NCI-H748 (cell line): ENCODE data around the gene TALDO1.
"Not testable (repeated sequence)": the region's sequence is repeated elsewhere in the genome, so short reads cannot be mapped to it uniquely, and the experiment has no call there.

Experiments used
- DNase-seq: peaks from one replicate; lab custom pipeline; 2025; ENCODE audit not compliant: unreplicated experiment; lab: John Stamatoyannopoulos, UW

TALDO1 gene

GRCh38 chr11:734541-734940 lies 12.7 kb upstream of the TALDO1 start:
- DNase-seq = not testable (repeated sequence)

DNA sequence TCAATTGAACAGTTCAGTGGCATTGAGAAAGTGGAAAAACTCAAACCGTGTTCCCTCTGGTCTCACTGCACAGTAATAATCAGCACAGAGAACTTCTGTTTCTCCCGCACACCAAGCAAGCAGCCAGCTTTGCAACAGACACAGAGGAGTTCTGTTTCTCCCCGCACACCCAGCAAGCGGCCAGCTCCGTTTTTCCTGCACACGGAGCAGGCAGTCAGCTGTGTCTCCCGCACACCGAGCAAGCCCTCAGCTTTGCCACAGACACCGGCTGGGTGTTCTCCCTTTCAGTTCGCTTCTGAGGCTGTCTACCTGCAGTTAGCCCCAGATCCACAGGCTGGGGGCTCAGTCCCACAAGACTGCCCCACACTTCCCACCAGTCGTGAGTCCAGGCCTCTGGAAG lies 9.9 kb upstream of the TALDO1 start:
- no peak for DNase-seq

DNA sequence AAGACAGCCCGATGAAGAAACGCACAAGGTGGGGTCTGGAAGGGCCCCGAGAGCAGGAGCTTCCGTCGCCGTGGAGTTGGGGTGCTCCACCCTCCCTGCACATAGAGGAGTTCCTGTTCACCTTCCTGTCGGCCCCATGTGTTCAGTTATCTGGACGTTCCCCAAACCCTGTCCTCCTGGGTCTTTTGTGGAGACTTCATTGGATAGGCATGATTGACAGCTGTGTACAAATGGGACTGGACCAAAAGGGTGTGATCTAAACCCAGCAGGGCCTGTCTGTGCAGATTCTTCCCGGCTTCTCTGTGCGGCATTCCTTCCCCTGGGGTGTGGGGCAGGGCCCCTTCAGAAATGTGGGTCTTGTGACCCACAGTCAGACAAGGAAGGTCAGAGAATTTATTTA lies 9.4 kb upstream of the TALDO1 start:
- not testable (repeated sequence) for DNase-seq

- DNase-seq = no peak
Measured at GRCh38 chr11:742156-742546, 5.1 kb upstream of the TALDO1 start.

- DNase-seq = no peak
Measured at GRCh38 chr11:742571-743201, 4.6 kb upstream of the TALDO1 start.

DNA sequence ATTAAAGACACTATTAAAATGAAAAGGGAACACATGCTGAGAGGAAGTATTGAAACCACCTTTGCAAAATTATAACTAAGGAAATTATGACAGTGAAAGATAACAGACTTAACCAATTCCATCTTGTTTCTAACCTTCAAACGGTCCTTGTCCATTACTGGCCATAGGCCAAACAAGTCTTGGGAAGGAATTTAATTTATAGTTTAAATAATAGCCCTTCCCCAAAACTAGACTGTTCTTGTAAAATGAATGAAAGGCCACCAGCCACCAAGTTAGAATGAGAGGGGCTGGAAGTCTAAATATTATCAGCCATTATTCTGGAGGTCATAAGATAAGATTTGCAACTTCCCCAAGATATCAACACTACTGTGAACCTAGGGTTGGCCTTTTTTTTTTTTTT lies 1.8 kb upstream of the TALDO1 start:
- DNase-seq = no peak

DNA sequence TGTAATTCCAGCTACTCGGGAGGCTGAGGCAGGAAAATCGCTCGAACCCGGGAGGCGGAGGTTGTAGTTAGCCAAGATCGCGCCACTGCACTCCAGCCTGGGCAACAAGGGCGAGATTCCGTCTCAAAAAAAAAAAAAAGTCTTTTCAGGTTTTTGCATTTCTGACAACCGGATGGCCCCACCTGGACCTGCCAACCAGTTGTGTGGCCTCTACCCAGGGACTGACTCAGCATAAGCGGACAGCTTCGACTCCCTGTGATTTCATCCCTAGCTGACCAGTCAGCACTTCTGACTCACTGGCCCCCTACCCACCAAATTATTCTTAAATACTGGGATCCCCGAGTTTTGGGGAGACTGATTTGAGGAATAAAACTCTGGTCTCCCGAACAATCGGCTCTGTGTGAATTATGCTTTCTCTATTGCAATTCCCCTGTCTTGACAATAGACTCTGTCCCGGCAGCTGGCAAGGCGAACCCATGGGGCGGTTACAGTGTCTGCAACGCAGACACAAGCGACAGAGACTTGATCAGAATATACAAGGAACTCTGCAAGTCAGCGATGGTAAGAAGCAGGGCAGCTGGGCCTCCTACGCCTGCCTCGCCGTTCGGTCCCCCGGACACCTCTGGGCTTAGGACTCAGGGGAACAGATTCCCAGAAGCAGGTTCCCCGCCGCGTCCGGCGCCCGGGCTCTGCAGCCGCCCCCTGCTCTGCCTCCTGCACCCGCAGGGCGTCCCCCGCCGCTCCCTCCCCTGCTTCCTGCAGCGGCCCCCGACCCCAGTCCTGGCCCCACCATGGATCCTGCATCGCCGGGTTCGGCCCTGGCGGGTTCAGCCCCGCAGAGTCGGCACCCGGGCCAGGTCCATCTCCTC lies 741 bp upstream of the TALDO1 start:
- peak; percentile 69 for DNase-seq

DNA sequence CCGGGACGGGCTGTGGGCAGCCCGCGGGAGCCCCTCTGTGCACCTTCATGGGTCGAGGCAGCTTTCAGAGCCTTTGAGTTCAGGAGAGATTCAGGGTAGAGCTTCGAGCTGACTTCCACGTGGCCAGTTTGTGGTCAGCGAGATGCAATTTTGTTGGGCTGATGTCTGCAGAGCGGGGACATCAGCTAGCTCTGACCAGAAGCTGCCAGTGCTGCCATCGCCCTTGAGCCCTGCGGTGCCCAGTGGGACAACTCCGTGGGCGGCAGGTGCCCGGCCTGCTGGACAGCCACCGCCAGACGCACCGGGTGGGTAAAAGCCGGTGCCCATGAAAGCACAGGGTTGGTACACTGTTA lies 719 bp downstream of the TALDO1 start:
- DNase-seq = peak; percentile 18

GRCh38 chr11:749731-750130 lies 2.5 kb downstream of the TALDO1 start:
- no peak for DNase-seq

- no peak for DNase-seq
Measured at GRCh38 chr11:760236-760635, 13.0 kb downstream of the TALDO1 start.

GRCh38 chr11:761526-762108 lies 14.4 kb downstream of the TALDO1 start:
- DNase-seq = no peak

DNA sequence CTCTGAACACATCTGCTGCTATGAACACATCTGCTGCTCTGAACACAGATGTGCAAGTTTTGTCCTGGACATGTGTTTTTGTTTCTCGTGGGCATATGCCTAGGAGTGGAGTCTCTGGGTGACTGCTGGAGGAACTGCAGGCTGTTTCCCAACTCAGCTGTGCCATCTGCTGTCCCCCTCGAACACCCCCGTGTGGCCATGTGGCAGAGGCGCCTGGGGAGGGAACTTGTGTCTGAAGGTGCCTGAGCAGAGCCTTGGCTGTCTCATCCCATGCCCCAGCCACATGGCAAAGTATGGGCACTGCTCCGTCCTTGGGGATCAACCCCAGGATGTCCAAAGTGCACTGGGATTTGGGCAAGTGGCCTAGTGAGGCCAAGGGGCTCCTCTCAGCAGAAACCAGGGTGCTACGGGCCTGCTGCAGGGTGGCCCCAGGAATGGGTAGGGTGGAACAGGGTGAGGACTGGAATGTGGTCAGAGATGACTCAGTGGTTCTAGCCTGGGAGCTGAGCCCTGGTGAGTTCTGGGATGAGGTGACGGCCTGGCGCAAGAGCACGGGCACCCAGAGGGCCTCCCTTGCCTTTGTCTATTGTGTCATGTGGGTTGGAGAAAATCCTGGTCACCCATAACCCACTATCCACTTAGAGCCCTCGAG lies 15.3 kb downstream of the TALDO1 start:
- DNase-seq = no peak

DNA sequence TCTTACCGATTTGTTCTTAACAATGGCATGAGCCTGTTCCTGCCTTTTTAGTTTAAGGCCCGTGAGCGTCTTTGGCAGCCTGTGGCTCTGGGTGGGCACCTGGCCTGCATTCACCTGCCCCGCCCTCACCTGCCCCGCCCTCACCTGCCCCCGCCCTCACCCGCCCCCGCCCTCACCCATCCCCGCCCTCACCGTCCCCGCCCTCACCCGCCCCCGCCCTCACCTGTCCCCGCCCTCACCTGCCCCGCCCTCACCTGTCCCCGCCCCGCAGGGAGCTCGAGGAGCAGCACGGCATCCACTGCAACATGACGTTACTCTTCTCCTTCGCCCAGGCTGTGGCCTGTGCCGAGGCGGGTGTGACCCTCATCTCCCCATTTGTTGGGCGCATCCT lies 15.8 kb downstream of the TALDO1 start:
- DNase-seq = peak; percentile 82

- no peak for DNase-seq
Measured at GRCh38 chr11:763549-764321, 16.5 kb downstream of the TALDO1 start.

DNA sequence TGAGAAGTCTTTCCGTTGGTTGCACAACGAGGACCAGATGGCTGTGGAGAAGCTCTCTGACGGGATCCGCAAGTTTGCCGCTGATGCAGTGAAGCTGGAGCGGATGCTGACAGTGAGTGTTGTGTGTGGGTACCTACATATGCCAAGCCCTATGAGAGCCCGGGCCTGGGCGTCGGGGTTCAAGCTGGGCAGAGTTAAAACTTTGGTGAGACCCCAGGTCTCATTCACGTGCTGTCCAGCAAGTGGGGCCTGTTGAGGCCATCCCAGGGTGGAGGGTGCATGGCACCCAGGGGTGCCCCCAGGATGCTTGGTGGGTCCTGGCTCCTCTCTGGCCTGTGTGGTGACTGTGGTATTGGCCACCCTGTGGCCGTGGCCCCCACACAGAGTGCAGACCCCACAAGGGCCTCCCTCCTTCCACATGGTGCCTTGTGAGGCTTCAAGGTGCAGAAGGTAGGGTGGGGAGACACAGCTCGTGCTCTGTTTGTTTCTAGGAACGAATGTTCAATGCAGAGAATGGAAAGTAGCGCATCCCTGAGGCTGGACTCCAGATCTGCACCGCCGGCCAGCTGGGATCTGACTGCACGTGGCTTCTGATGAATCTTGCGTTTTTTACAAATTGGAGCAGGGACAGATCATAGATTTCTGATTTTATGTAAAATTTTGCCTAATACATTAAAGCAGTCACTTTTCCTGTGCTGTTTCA lies 17.2 kb downstream of the TALDO1 start:
- DNase-seq = no peak

DNA sequence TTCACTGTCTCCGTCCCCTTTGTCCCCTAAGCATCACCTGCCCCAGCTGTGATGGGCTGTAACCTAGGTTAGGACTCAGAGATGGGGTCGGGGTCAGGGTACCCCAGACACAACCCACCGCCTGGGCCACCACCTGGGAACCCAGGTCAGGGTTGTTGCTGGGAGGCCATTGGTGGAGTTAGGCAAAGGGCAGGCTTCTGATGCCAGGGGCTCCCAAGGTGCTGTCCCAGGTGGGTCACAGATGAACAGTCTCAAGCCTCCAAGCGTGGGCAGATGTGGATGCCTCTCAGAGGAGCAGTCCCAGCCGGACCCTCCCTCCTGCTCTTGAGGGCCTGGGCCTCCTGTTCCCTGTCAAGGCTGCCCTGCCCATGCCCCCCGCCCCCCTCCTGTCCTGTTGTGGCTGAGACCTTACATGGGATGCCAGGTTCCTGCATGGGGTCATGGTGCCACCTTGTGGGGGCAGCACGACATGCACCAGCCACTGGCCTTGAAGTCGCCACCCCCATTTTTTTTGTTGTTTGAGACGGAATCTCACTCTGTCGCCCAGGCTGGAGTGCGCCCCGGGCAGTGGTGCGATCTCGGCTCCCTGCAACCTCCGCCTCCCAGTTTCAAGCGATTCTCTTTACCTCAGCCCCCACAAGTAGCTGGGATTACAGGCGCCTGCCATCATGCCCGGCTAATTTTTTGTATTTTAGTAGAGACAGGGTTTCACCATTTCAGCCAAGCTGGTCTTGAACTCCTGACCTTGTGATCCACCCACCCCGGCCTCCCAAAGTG lies 17.9 kb downstream of the TALDO1 start:
- DNase-seq = peak; percentile 36

- DNase-seq = no peak
Measured at GRCh38 chr11:765802-766091, 18.5 kb downstream of the TALDO1 start.

GRCh38 chr11:766106-766935 lies 19.1 kb downstream of the TALDO1 start:
- DNase-seq = no peak

DNA sequence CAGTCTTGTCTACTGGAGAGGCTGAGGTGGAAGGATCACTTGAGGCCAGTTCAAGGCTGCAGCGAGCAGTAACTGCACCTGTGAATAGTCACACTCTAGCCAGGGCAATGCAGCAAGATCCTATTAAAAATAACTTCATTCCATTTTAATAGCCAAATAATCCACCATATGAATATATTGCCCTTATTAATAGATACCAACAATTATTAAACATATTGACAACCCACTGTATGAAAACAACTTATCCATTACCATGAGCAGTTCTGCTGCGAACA lies 19.6 kb downstream of the TALDO1 start:
- DNase-seq = no peak
